Omental fat pad (tissue), 4 donors: ENCODE data around the gene SPRR1B. TPM values are rescaled to one million over a fixed set of nuclear protein-coding genes. Genes with fewer than 3 reads are reported as not detected.

Experiments used
- ATAC-seq: fragments of 150-250 bp; one replicate; pipeline ENCODE4 v1.9.1; 2016; ENCODE audit warnings: mild to moderate bottlenecking, moderate library complexity; ENCODE audit not compliant: low FRiP score
- DNase-seq: peaks from one replicate; pipeline ENCODE4 v3.0.0-alpha.2; 2019; ENCODE audit warnings: low spot score
- total RNA-seq, 4 donors: library from RNA; depleted of rRNA; stranded (reverse); fragments of >200 nt; gene quantifications; one replicate each; pipeline ENCODE4 v1.1.0, GENCODE V29; 2016
- TF ChIP-seq, protein P1 (sequence below), 3 donors: fragments of 450-650 bp; IDR thresholded peaks; one replicate each; pipeline ENCODE4 v1.5.1; 2016 to 2017; ENCODE audit warnings: antibody characterized with exemption in 3 of 3, mild to moderate bottlenecking in 3 of 3, moderate library complexity in 2 of 3

Gene SPRR1B
- total RNA-seq, 4 donors from 2014 or later, result not detected

DNA sequence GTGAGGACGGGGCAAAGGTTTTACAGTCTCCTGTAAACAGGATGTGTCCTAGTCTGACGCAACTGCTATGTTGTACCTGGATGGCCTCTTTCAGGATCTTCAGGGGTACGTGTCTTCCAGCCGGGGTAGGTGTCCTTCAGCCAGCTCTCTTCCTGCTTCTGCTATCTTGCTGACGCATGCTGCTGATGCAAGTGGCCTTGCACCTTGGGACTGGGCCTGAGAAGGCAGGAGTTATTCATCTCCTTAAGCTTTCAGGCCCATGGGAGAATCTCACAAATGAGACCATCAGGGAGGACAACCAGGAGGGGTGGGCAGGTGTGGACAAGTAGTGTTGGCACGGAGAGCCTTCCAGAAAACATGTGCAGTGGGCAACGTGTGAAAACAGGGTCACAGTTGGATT lies 7.9 kb upstream of the SPRR1B start:
- DNase-seq, result no peak
- TF ChIP-seq, protein P1, sequence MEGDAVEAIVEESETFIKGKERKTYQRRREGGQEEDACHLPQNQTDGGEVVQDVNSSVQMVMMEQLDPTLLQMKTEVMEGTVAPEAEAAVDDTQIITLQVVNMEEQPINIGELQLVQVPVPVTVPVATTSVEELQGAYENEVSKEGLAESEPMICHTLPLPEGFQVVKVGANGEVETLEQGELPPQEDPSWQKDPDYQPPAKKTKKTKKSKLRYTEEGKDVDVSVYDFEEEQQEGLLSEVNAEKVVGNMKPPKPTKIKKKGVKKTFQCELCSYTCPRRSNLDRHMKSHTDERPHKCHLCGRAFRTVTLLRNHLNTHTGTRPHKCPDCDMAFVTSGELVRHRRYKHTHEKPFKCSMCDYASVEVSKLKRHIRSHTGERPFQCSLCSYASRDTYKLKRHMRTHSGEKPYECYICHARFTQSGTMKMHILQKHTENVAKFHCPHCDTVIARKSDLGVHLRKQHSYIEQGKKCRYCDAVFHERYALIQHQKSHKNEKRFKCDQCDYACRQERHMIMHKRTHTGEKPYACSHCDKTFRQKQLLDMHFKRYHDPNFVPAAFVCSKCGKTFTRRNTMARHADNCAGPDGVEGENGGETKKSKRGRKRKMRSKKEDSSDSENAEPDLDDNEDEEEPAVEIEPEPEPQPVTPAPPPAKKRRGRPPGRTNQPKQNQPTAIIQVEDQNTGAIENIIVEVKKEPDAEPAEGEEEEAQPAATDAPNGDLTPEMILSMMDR (IDR thresholded peaks at IDR 0.05), result no peak

DNA sequence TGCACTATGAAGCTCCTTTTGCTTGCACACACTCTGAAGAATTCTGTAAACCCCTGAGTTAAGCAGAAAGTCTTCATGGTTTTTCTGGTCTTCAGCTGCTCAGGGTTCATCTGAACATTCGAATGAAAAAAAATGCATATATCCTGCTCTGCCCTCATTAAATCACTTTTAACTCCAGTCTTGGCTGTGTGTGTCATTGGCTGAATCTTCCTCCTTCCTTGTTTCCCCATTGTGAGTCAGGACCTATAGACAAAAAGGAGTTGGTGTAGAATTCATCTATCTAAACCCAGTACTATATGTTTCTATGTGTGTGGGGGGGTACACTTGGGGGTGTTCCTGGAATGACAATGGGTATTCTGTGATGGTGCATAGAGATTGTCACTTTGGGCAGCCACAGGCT lies 6.6 kb upstream of the SPRR1B start:
- ATAC-seq (no peak), DNase-seq (no peak)
- TF ChIP-seq, protein P1 (IDR thresholded peaks at IDR 0.05), result no peak

More for the DNA sequence above, 7.9 kb upstream of the SPRR1B start:
- no peak for ATAC-seq

DNA sequence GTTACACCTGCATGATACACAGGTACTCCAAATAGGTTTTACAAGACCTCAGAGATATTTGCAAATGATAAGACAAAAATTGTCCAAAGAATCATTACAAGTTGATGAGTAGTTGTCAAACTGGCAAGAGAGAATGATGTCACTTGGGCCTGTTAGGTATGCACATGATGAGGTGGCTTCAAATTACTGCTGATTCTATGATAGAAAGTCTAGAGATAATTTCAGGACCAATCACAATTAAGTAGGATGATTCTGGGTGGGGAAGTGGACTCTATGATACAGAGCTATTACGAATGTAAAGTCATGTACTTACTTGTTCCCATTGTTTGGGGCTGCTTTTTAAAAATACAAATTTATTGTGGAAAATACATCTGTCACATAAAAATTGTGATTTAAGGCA lies 5.2 kb upstream of the SPRR1B start:
- ATAC-seq (no peak), DNase-seq (no peak)
- TF ChIP-seq, protein P1 (IDR thresholded peaks at IDR 0.05), result no peak

DNA sequence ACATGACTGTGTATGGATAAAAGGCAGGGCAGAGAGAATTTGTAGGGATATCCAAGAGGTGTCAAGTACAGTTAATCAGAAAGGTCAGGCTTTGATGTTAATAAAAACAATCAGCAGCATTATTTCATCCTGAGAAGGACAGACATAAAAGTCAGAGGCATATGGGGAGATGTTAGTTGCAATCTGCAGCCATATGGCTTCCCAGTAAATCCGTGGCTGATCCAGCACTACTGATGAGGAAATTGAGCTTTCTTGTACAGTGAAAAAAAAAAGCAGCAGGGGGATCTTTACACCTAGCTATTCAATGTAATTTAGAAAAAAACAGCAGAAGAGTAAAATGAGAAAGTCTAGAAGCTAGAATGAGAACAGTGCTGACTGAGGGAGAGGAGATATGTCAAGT lies 2.2 kb upstream of the SPRR1B start:
- DNase-seq (no peak), ATAC-seq (no peak)
- TF ChIP-seq, protein P1 (IDR thresholded peaks at IDR 0.05), result no peak

DNA sequence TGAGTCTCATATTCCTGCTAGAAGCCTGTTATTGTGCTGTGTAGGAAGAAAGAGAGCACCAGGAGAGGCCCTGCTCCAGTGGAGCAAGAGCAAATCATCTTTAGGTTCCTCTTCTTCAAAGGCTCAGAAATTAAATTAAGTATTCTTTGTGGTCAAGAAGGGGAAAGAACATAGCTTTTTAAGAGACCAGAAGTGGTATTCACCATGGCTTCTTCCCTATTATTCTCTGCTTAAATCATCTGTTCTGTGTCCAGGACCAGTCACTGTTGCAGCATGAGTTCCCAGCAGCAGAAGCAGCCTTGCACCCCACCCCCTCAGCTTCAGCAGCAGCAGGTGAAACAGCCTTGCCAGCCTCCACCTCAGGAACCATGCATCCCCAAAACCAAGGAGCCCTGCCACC lies 1.1 kb downstream of the SPRR1B start:
- DNase-seq (no peak), ATAC-seq (no peak)
- TF ChIP-seq, protein P1 (IDR thresholded peaks at IDR 0.05), result no peak

DNA sequence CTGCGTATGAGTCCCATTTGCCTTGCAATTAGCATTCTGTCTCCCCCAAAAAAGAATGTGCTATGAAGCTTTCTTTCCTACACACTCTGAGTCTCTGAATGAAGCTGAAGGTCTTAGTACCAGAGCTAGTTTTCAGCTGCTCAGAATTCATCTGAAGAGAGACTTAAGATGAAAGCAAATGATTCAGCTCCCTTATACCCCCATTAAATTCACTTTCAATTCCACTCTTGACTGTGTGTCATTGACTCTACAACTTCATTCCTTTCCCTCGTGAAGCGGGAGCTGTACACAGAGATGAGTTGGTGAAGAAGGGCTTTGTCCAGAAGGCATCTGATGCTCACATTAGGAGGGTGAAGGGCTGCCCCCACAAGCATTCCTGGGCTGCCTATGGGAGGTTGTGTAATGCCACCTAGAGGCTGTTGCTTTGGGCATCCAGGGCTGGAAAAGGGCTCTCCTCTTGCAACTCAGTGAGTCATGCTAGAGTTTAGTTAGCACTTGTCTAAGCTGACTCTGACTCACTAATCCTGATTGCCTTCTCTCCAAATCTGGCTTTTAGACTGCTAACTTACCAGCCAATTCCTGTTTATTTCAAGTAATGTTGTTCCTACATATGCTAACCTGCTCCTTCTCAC lies 1.8 kb downstream of the SPRR1B start:
- TF ChIP-seq, protein P1 (IDR thresholded peaks at IDR 0.05), result no peak
- ATAC-seq, result peak; percentile 95
- no peak for DNase-seq

DNA sequence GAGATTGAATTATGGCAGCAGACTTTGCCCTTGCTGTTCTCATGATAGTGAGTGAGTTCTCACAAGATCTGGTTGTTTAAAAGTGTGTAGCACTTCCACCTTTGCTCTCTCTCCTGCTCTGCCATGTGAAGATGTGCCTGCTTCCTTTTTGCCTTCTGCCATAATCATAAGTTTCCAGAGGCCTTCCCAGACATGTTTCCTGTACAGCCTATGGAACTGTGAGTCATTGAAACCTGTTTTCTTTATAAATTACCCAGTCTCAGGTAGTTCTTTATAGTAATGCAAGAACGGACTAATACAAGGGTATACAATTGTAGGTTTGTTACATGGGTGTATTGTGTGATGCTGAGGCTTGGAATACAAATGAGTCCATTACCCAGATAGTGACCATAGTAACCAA lies 4.2 kb downstream of the SPRR1B start:
- TF ChIP-seq, protein P1 (IDR thresholded peaks at IDR 0.05), result no peak

More for the DNA sequence above, 4.2 kb downstream of the SPRR1B start:
- ATAC-seq, result no peak
- DNase-seq, result no peak
